Heart left ventricle (tissue), 13 donors: ENCODE data around the gene RTCB.

Experiments used
- POLR2A ChIP-seq, 2 donors: fragments of 450-650 bp; IDR thresholded peaks; one replicate each; pipeline ENCODE4 v1.6.1; 2017; ENCODE audit warnings: antibody characterized with exemption in 2 of 2, mild to moderate bottlenecking in 2 of 2, moderate library complexity in 2 of 2
- TF ChIP-seq, protein P1 (sequence below), 12 donors: fragments of 200-600 bp; sonication (generic) in 4 of 12; IDR thresholded peaks; one replicate each; pipeline versions ENCODE4 v1.5.0 to v1.8.0; 2018 to 2022; ENCODE audit warnings: antibody characterized with exemption in 12 of 12, mild to moderate bottlenecking in 5 of 12
- donor health status: ischemic (EF 13 %, LVEDD 7.1; RV severe dilation, severe dysfunction).
- donor health status: DM: no; HTN: yes; CAD: no.
- donor health status: DM: no; HTN: no; CAD: no.
- donor health status: ischemic (EF 25% LVEDD 6.9; RV normal size, moderate dysfunction).
- donor health status: ischemic (EF 25% LVEDD 5.7; RV mildly dilated, moderate dysfunction).
- donor health status: ischemic (EF 35%, LVEDD 5.7; RV mildly dilated, moderate dysfunction).
- donor health status: nonischemic (EF 11% LVEDD 7.7; RV severe dilation, severe dysfunction).
- donor health status: DM: yes; HTN: yes; CAD: no.
- donor health status: PGD.
- donor health status: ischemic (EF 29% LVEDD 5.4; RV normal size, mild dysfunction).
- donor health status: nonischemic (EF 23%, LVEDD 6.1; RV moderate dilation, normal function).

GRCh38 chr22:32389685-32390084 lies 22.4 kb downstream of the RTCB start:
- TF ChIP-seq, protein P1, sequence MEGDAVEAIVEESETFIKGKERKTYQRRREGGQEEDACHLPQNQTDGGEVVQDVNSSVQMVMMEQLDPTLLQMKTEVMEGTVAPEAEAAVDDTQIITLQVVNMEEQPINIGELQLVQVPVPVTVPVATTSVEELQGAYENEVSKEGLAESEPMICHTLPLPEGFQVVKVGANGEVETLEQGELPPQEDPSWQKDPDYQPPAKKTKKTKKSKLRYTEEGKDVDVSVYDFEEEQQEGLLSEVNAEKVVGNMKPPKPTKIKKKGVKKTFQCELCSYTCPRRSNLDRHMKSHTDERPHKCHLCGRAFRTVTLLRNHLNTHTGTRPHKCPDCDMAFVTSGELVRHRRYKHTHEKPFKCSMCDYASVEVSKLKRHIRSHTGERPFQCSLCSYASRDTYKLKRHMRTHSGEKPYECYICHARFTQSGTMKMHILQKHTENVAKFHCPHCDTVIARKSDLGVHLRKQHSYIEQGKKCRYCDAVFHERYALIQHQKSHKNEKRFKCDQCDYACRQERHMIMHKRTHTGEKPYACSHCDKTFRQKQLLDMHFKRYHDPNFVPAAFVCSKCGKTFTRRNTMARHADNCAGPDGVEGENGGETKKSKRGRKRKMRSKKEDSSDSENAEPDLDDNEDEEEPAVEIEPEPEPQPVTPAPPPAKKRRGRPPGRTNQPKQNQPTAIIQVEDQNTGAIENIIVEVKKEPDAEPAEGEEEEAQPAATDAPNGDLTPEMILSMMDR (IDR thresholded peaks at IDR 0.05): peak in 10 of 12 donors; percentile 10 to 53 (median 30)
- TF ChIP-seq POLR2A (IDR thresholded peaks at IDR 0.05): no peak
